HEK293 (cell line): ENCODE measurements around the gene QRSL1.
A peak's percentile ranks its signal among the peaks of the same experiment; 100 is the strongest.

Experiments
- CTCF ChIA-PET: fragments of 350-600 bp; formaldehyde crosslinking; extraction: SDS; loops from one replicate; lab custom pipeline; 2021; ENCODE audit warnings: antibody characterized with exemption; lab: Yijun Ruan, JAX
- POLR2A ChIA-PET: fragments of 300-600 bp; formaldehyde crosslinking; extraction: SDS; loops from one replicate; lab custom pipeline; 2020; ENCODE audit warnings: antibody characterized with exemption, inconsistent platforms; lab: Yijun Ruan, JAX
- H3K27ac ChIP-seq: fragments of 200-500 bp; sonication (Bioruptor generic); 2 replicates; pipeline ENCODE4 v1.5.1; 2014; ENCODE audit warnings: low read depth, low read length, control low read depth, inconsistent platforms; ENCODE audit errors: extremely low read depth
- H3K36me3 ChIP-seq, 2 experiments: fragments of 200-500 bp in 1 of 2; sonication (Bioruptor generic) in 1 of 2; 1 replicate in 1 of 2; 2 replicates in 1 of 2; pipeline ENCODE4 v1.5.1; 2014 to 2017; ENCODE audit warnings: inconsistent platforms in 2 of 2, low read length in 2 of 2; ENCODE audit not compliant: control insufficient read depth in 2 of 2, insufficient read depth in 1 of 2
- H3K4me1 ChIP-seq: fragments of 200-500 bp; sonication (Bioruptor generic); 2 replicates; pipeline ENCODE4 v1.5.1; 2014; ENCODE audit warnings: mild to moderate bottlenecking, low read length, inconsistent platforms; ENCODE audit not compliant: control insufficient read depth, insufficient read depth
- H3K4me3 ChIP-seq: 2 replicates; pipeline ENCODE4 v1.5.1; 2011; ENCODE audit warnings: low read depth, mild to moderate bottlenecking, control low read depth, low read length, moderate library complexity
- H3K9me3 ChIP-seq: fragments of 200-500 bp; sonication (Bioruptor generic); 2 replicates; pipeline ENCODE4 v1.5.1; 2014; ENCODE audit warnings: low read depth, low read length, inconsistent platforms; ENCODE audit not compliant: control insufficient read depth, insufficient read depth
- CTCF ChIP-seq: fragments of 450-650 bp; formaldehyde crosslinking; IDR thresholded peaks from 2 replicates; pipeline ENCODE4 v1.5.1; 2016; ENCODE audit warnings: missing biosample characterization, missing genetic modification characterization
- IKZF3 ChIP-seq: fragments of 450-650 bp; IDR thresholded peaks from 2 replicates; pipeline ENCODE4 v1.5.0; 2018; ENCODE audit warnings: missing biosample characterization, mild to moderate bottlenecking, missing genetic modification characterization, moderate library complexity
- OVOL3 ChIP-seq: fragments of 450-650 bp; formaldehyde crosslinking; IDR thresholded peaks from 2 replicates; pipeline ENCODE4 v1.5.1; 2016; ENCODE audit warnings: missing biosample characterization, missing genetic modification characterization
- PRDM4 ChIP-seq: fragments of 450-650 bp; formaldehyde crosslinking; IDR thresholded peaks from 2 replicates; pipeline ENCODE4 v1.5.1; 2017; ENCODE audit warnings: missing biosample characterization, missing genetic modification characterization
- ZBTB48 ChIP-seq: fragments of 450-650 bp; formaldehyde crosslinking; IDR thresholded peaks from 2 replicates; pipeline ENCODE4 v1.5.1; 2016; ENCODE audit warnings: missing biosample characterization, missing genetic modification characterization
- ZFHX2 ChIP-seq: fragments of 450-650 bp; formaldehyde crosslinking; conservative IDR thresholded peaks from 2 replicates; pipeline ENCODE4 v1.5.1; 2016; ENCODE audit warnings: missing biosample characterization, missing genetic modification characterization
- ZNF23 ChIP-seq: fragments of 450-650 bp; formaldehyde crosslinking; IDR thresholded peaks from 2 replicates; pipeline ENCODE4 v1.5.1; 2016; ENCODE audit warnings: missing biosample characterization, missing genetic modification characterization, borderline replicate concordance
- ZNF280C ChIP-seq: fragments of 450-650 bp; formaldehyde crosslinking; IDR thresholded peaks from 2 replicates; pipeline ENCODE4 v1.5.1; 2016; ENCODE audit warnings: missing biosample characterization, missing genetic modification characterization
- ZNF324 ChIP-seq: fragments of 450-650 bp; formaldehyde crosslinking; IDR thresholded peaks from 2 replicates; pipeline ENCODE4 v1.5.1; 2016; ENCODE audit warnings: missing biosample characterization, missing genetic modification characterization
- ZNF518A ChIP-seq: fragments of 450-650 bp; formaldehyde crosslinking; conservative IDR thresholded peaks from 2 replicates; pipeline ENCODE4 v1.5.1; 2016; ENCODE audit warnings: low read depth, missing biosample characterization, missing genetic modification characterization
- ZNF561 ChIP-seq: fragments of 450-650 bp; IDR thresholded peaks from 2 replicates; pipeline ENCODE4 v1.5.1; 2018; ENCODE audit warnings: missing biosample characterization, missing genetic modification characterization, borderline replicate concordance
- ZNF610 ChIP-seq: fragments of 450-650 bp; formaldehyde crosslinking; IDR thresholded peaks from 2 replicates; pipeline ENCODE4 v1.5.1; 2016; ENCODE audit warnings: missing biosample characterization, missing genetic modification characterization, borderline replicate concordance
- ZNF707 ChIP-seq: fragments of 450-650 bp; formaldehyde crosslinking; IDR thresholded peaks from 2 replicates; pipeline ENCODE4 v1.5.1; 2016; ENCODE audit warnings: missing biosample characterization, missing genetic modification characterization
- ZNF830 ChIP-seq: fragments of 450-650 bp; IDR thresholded peaks from 2 replicates; pipeline ENCODE4 v1.5.0; 2018; ENCODE audit warnings: missing biosample characterization, missing genetic modification characterization, low read depth, mild to moderate bottlenecking, moderate library complexity

The QRSL1 gene

GRCh38 chr6:106685833-106686232 lies 56.5 kb downstream of the QRSL1 start:
- Histone ChIP-seq H3K4me3 (no peak overlapping the region), H3K9me3 (no peaks in the 10 kb centered on the region), H3K27ac (no peak overlapping the region), H3K36me3 (no peaks in the 10 kb centered on the region), H3K4me1 (no peaks in the 10 kb centered on the region)
- POLR2A ChIA-PET, result no interaction called here
- CTCF ChIA-PET, result no interaction called here
- TF ChIP-seq ZNF561 (no peak), ZNF707 (tag by site-specific recombination) (no peak), OVOL3 (tag by site-specific recombination) (no peak), PRDM4 (no peak), ZBTB48 (no peak), ZNF280C (tag by site-specific recombination) (no peak), ZNF518A (no peak), IKZF3 (tag by site-specific recombination) (no peak), ZNF324 (no peak), ZNF830 (tag by site-specific recombination) (no peak), ZNF23 (tag by site-specific recombination) (no peak)

- Histone ChIP-seq H3K4me3 (no peak overlapping the region), H3K36me3 (no peaks in the 10 kb centered on the region), H3K9me3 (no peaks in the 10 kb centered on the region), H3K27ac (no peak overlapping the region), H3K4me1 (0 out of 2 replicates have a peak, but pooled peaks cover 7% of the 10 kb centered on the region)
- no peak for TF ChIP-seq ZFHX2 (tag by site-specific recombination)
- 0 out of 2 replicates have a peak, but pooled peaks have one; percentile 21 for TF ChIP-seq CTCF (tag by site-specific recombination)
- no peak for TF ChIP-seq ZNF610 (tag by site-specific recombination)
- POLR2A ChIA-PET, result no interaction called here
- CTCF ChIA-PET, result interaction anchor here (0.6 to 1.2 kb wide), 6 partner anchors 16 to 122 kb away, joined by 3 to 4 read pairs (median 4); no protein-coding TSS in a partner anchor
Observed at GRCh38 chr6:106688177-106688951, 59.0 kb downstream of the QRSL1 start.
